K562 (cell line): ENCODE data around the gene KCNK7. TPM values are rescaled to one million over a fixed set of nuclear protein-coding genes. Genes with fewer than 3 reads are reported as not detected.

Experiments used
- ATF4 ChIP-seq: fragments of 450-650 bp; formaldehyde crosslinking; IDR thresholded peaks from 2 replicates; pipeline ENCODE4 v1.4.0; 2022; ENCODE audit warnings: mild to moderate bottlenecking, moderate library complexity
- MYC ChIP-seq, 2 experiments: fragments of 250-450 bp in 1 of 2; sonication (Bioruptor Pico) in 1 of 2; IDR thresholded peaks; 2 replicates each; pipeline versions ENCODE4 v1.5.1 to v1.6.1; 2012 to 2021; ENCODE audit warnings: low read depth in 2 of 2, borderline replicate concordance in 1 of 2, improper control_type of control experiment in 1 of 2, low read length in 1 of 2, mild to moderate bottlenecking in 1 of 2, moderate library complexity in 1 of 2
- POLR2A ChIP-seq: fragments of 450-650 bp; conservative IDR thresholded peaks from 2 replicates; pipeline ENCODE4 v1.6.1; 2016
- PTBP1 ChIP-seq: fragments of 200-400 bp; formaldehyde crosslinking; IDR thresholded peaks from 2 replicates; pipeline ENCODE4 v1.6.1; 2017; ENCODE audit warnings: low read depth, low read length
- RHOXF2B ChIP-seq: fragments of 250-450 bp; sonication (Bioruptor Pico); conservative IDR thresholded peaks from 2 replicates; pipeline ENCODE4 v1.5.1; 2021
- SRSF3 ChIP-seq: fragments of 200-400 bp; formaldehyde crosslinking; IDR thresholded peaks from 2 replicates; pipeline ENCODE4 v1.6.1; 2016; ENCODE audit warnings: mild to moderate bottlenecking, low read length, moderate library complexity; ENCODE audit not compliant: insufficient read depth
- TAL1 ChIP-seq: fragments of 450-650 bp; IDR thresholded peaks from 2 replicates; pipeline ENCODE4 v1.6.1; 2016; ENCODE audit warnings: mild to moderate bottlenecking
- ZBTB1 ChIP-seq: sonication (generic); formaldehyde crosslinking; IDR thresholded peaks from 2 replicates; pipeline ENCODE4 v1.8.1; 2023; ENCODE audit warnings: missing genetic modification reagents, low read depth, mild to moderate bottlenecking, borderline replicate concordance
- ZBTB7A ChIP-seq: IDR thresholded peaks from 2 replicates; pipeline ENCODE4 v1.6.1; 2011; ENCODE audit warnings: low read depth, mild to moderate bottlenecking, low read length, moderate library complexity, borderline replicate concordance; ENCODE audit not compliant: control insufficient read depth
- ZKSCAN3 ChIP-seq: fragments of 250-450 bp; sonication (Bioruptor Pico); IDR thresholded peaks from 2 replicates; pipeline ENCODE4 v1.4.0; 2020
- ZNF121 ChIP-seq: sonication (generic); formaldehyde crosslinking; conservative IDR thresholded peaks from 2 replicates; pipeline ENCODE4 v1.8.0; 2022; ENCODE audit warnings: missing genetic modification reagents
- ZNF551 ChIP-seq: fragments of 250-450 bp; sonication (Bioruptor Pico); IDR thresholded peaks from 2 replicates; pipeline ENCODE4 v1.5.0; 2021; ENCODE audit warnings: mild to moderate bottlenecking, moderate library complexity
- ZNF561 ChIP-seq: fragments of 450-650 bp; formaldehyde crosslinking; conservative IDR thresholded peaks from 2 replicates; pipeline ENCODE4 v1.4.0; 2020; ENCODE audit warnings: mild to moderate bottlenecking, moderate library complexity
- ZNF766 ChIP-seq: fragments of 200-800 bp; sonication (Bioruptor generic); conservative IDR thresholded peaks from 2 replicates; pipeline ENCODE4 v1.6.1; 2016; ENCODE audit warnings: missing genetic modification characterization, missing compliant biosample characterization
- polyA plus RNA-seq, 8 experiments: library from polyadenylated mRNA; depleted of rRNA in 4 of 8; stranded (reverse) in 5 of 8; unstranded in 3 of 8; fragments of >200 nt; fragmentation: Nextera tagmentation in 2 of 8; fragmentation: Illumina TruSeq in 1 of 8; extraction: Ambion mirVana in 2 of 8; extraction: Trizol in 1 of 8; gene quantifications; 2 replicates each; pipeline versions ENCODE4 v1.2.1 to v1.2.3, GENCODE V29; 2011 to 2014; ENCODE audit warnings: inconsistent platforms in 1 of 8, missing spikeins in 1 of 8
- total RNA-seq, 7 experiments: library from RNA; depleted of rRNA in 6 of 7; stranded (reverse); fragments of >200 nt in 6 of 7; fragmentation: Illumina TruSeq in 2 of 7; extraction: Trizol in 2 of 7; gene quantifications; 2 replicates each; pipeline versions ENCODE4 v1.2.1 to v1.2.3, GENCODE V29; 2011 to 2021; ENCODE audit warnings: low replicate concordance in 1 of 7
- TF ChIP-seq, protein P1 (sequence below): sonication (generic); formaldehyde crosslinking; IDR thresholded peaks from 2 replicates; pipeline ENCODE4 v1.8.0; 2022; ENCODE audit warnings: mild to moderate bottlenecking, missing genetic modification reagents
- TF ChIP-seq, protein P2 (sequence below): conservative IDR thresholded peaks from 2 replicates; pipeline ENCODE4 v1.6.1; 2011; ENCODE audit warnings: low read depth, mild to moderate bottlenecking, low read length; ENCODE audit not compliant: control insufficient read depth
- TF ChIP-seq, protein P3 (sequence below): fragments of 150-350 bp; IDR thresholded peaks from 2 replicates; pipeline ENCODE4 v1.6.1; 2014; ENCODE audit warnings: low read depth, mild to moderate bottlenecking, low read length, borderline replicate concordance
- TF ChIP-seq, protein P4 (sequence below): fragments of 250-450 bp; sonication (Bioruptor Pico); IDR thresholded peaks from 2 replicates; pipeline ENCODE4 v1.8.0; 2021; ENCODE audit warnings: moderate library complexity, mild to moderate bottlenecking, inconsistent platforms

KCNK7 gene
- total and polyA plus RNA-seq, 9 of the 15 experiments (the other 6 are each of a cell fraction or from before 2014, with no cell fraction given), result 0.07 to 0.40 TPM; not detected in 7

DNA sequence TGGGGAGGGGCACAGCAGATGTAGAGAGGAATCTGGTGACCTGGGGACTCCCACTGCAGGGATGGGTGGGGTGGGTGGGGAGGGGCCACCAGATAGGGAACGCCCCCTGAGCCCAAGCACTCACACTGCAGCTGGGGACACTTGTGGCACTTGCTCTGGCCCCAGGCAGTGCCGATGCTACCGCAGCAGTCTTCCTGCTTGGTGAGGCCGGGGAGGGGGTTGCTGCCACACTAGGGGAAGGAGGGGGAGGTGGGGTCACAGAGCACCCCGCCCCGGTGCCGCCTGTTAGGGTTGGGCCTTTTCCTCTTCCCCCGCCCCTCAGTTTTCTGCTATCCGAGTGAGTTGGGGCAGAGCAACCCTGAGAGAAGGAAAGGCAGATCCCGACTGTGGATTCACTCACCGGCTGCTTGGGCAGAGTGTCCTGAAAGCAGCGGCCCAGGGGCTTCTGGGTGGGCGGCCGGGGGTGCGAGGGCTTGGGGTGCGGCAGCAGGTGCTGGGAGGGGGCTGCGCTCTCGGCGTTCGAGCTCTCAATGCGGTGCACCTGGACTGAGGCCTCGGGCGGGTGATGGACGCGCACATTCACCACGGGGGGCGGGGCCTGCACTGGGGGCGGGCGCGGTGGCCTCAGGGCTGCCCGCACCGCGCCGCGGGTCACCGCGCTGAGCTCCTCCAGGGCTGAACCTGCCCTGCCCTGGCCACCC, 42.1 kb downstream of the KCNK7 start (continued):
- TF ChIP-seq, protein P1, sequence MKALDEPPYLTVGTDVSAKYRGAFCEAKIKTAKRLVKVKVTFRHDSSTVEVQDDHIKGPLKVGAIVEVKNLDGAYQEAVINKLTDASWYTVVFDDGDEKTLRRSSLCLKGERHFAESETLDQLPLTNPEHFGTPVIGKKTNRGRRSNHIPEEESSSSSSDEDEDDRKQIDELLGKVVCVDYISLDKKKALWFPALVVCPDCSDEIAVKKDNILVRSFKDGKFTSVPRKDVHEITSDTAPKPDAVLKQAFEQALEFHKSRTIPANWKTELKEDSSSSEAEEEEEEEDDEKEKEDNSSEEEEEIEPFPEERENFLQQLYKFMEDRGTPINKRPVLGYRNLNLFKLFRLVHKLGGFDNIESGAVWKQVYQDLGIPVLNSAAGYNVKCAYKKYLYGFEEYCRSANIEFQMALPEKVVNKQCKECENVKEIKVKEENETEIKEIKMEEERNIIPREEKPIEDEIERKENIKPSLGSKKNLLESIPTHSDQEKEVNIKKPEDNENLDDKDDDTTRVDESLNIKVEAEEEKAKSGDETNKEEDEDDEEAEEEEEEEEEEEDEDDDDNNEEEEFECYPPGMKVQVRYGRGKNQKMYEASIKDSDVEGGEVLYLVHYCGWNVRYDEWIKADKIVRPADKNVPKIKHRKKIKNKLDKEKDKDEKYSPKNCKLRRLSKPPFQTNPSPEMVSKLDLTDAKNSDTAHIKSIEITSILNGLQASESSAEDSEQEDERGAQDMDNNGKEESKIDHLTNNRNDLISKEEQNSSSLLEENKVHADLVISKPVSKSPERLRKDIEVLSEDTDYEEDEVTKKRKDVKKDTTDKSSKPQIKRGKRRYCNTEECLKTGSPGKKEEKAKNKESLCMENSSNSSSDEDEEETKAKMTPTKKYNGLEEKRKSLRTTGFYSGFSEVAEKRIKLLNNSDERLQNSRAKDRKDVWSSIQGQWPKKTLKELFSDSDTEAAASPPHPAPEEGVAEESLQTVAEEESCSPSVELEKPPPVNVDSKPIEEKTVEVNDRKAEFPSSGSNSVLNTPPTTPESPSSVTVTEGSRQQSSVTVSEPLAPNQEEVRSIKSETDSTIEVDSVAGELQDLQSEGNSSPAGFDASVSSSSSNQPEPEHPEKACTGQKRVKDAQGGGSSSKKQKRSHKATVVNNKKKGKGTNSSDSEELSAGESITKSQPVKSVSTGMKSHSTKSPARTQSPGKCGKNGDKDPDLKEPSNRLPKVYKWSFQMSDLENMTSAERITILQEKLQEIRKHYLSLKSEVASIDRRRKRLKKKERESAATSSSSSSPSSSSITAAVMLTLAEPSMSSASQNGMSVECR (CRISPR knock-in tag), result no peak
- TF ChIP-seq ZBTB1 (CRISPR knock-in tag), result no peak
- no peak for TF ChIP-seq ZNF561 (CRISPR knock-in tag)
- TF ChIP-seq SRSF3, result no peak
- TF ChIP-seq ATF4 (CRISPR knock-in tag), result no peak
- TF ChIP-seq ZBTB7A, result 0 out of 2 replicates have a peak, but pooled peaks have one; percentile 41
- TF ChIP-seq MYC (IDR thresholded peaks at IDR 0.05; ENCODE audit: low read depth, low read length), result no peak
- TF ChIP-seq MYC (CRISPR knock-in tag; IDR thresholded peaks at IDR 0.05; ENCODE audit: borderline replicate concordance, low read depth), result no peak
- no peak for TF ChIP-seq PTBP1
- no peak for TF ChIP-seq ZKSCAN3 (CRISPR knock-in tag)
- no peak for TF ChIP-seq RHOXF2B (CRISPR knock-in tag)
- peak; percentile 51 for TF ChIP-seq POLR2A
- TF ChIP-seq, protein P2, sequence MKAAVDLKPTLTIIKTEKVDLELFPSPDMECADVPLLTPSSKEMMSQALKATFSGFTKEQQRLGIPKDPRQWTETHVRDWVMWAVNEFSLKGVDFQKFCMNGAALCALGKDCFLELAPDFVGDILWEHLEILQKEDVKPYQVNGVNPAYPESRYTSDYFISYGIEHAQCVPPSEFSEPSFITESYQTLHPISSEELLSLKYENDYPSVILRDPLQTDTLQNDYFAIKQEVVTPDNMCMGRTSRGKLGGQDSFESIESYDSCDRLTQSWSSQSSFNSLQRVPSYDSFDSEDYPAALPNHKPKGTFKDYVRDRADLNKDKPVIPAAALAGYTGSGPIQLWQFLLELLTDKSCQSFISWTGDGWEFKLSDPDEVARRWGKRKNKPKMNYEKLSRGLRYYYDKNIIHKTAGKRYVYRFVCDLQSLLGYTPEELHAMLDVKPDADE, result no peak
- TF ChIP-seq ZNF121, result no peak
- TF ChIP-seq, protein P3, sequence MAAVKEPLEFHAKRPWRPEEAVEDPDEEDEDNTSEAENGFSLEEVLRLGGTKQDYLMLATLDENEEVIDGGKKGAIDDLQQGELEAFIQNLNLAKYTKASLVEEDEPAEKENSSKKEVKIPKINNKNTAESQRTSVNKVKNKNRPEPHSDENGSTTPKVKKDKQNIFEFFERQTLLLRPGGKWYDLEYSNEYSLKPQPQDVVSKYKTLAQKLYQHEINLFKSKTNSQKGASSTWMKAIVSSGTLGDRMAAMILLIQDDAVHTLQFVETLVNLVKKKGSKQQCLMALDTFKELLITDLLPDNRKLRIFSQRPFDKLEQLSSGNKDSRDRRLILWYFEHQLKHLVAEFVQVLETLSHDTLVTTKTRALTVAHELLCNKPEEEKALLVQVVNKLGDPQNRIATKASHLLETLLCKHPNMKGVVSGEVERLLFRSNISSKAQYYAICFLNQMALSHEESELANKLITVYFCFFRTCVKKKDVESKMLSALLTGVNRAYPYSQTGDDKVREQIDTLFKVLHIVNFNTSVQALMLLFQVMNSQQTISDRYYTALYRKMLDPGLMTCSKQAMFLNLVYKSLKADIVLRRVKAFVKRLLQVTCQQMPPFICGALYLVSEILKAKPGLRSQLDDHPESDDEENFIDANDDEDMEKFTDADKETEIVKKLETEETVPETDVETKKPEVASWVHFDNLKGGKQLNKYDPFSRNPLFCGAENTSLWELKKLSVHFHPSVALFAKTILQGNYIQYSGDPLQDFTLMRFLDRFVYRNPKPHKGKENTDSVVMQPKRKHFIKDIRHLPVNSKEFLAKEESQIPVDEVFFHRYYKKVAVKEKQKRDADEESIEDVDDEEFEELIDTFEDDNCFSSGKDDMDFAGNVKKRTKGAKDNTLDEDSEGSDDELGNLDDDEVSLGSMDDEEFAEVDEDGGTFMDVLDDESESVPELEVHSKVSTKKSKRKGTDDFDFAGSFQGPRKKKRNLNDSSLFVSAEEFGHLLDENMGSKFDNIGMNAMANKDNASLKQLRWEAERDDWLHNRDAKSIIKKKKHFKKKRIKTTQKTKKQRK, result no peak
- TF ChIP-seq ZNF551, result no peak
- no peak for TF ChIP-seq ZNF766 (CRISPR knock-in tag)
- TF ChIP-seq TAL1, result no peak
- TF ChIP-seq, protein P4, sequence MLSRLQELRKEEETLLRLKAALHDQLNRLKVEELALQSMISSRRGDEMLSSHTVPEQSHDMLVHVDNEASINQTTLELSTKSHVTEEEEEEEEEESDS (CRISPR knock-in tag), result no peak
